Astrocyte (in vitro differentiated cells and primary cell): ENCODE data around the gene GTF3C1. TPM values are rescaled to one million over a fixed set of nuclear protein-coding genes. Genes with fewer than 3 reads are reported as not detected.

Experiments
- DNase-seq: peaks from one replicate; pipeline ENCODE4 v3.0.0-alpha.2; 2010; ENCODE audit warnings: low read depth
- FAIRE-seq: peaks from 2 replicates; lab custom pipeline; 2011; peaks lifted over from hg19 to GRCh38; lab: Jason Lieb, UNC
- H2AFZ ChIP-seq: 2 replicates; pipeline ENCODE4 v1.6.0; 2012; ENCODE audit warnings: low read depth, low read length, inconsistent platforms
- H3K27ac ChIP-seq: 2 replicates; pipeline ENCODE4 v1.5.1; 2011; ENCODE audit warnings: low read depth, low read length, inconsistent platforms
- H3K27me3 ChIP-seq: 2 replicates; pipeline ENCODE4 v1.6.0; 2011; ENCODE audit warnings: low read length, inconsistent platforms; ENCODE audit not compliant: insufficient read depth
- H3K36me3 ChIP-seq: 2 replicates; pipeline ENCODE4 v1.5.1; 2011; ENCODE audit warnings: low read length, inconsistent platforms; ENCODE audit not compliant: insufficient read depth
- H3K4me1 ChIP-seq: 2 replicates; pipeline ENCODE4 v1.5.1; 2011; ENCODE audit warnings: low read length, inconsistent platforms; ENCODE audit not compliant: insufficient read depth
- H3K4me2 ChIP-seq: 2 replicates; pipeline ENCODE4 v1.6.0; 2012; ENCODE audit warnings: low read length, inconsistent platforms
- H3K4me3 ChIP-seq: 2 replicates; pipeline ENCODE4 v1.5.1; 2011; ENCODE audit warnings: low read depth, mild to moderate bottlenecking, low read length, inconsistent platforms; ENCODE audit not compliant: insufficient read depth
- H3K79me2 ChIP-seq: 2 replicates; pipeline ENCODE4 v1.6.0; 2012; ENCODE audit warnings: mild to moderate bottlenecking, low read length, inconsistent platforms; ENCODE audit not compliant: insufficient read depth
- H3K9ac ChIP-seq: 2 replicates; pipeline ENCODE4 v1.6.0; 2012; ENCODE audit warnings: mild to moderate bottlenecking, low read length, inconsistent platforms
- H3K9me3 ChIP-seq: 2 replicates; pipeline ENCODE4 v1.5.1; 2012; ENCODE audit warnings: low read depth, mild to moderate bottlenecking, low read length, inconsistent platforms; ENCODE audit not compliant: insufficient read depth
- H4K20me1 ChIP-seq: 2 replicates; pipeline ENCODE4 v1.6.0; 2012; ENCODE audit warnings: low read length, inconsistent platforms; ENCODE audit not compliant: insufficient read depth
- H3K27ac Mint-ChIP-seq: one replicate; pipeline ENCODE4 v1.8.0; 2021; ENCODE audit warnings: mild to moderate bottlenecking, mixed read lengths; ENCODE audit not compliant: unreplicated experiment
- H3K27me3 Mint-ChIP-seq: one replicate; pipeline ENCODE4 v1.8.0; 2021; ENCODE audit warnings: low read depth, mixed read lengths; ENCODE audit not compliant: unreplicated experiment
- H3K36me3 Mint-ChIP-seq: one replicate; pipeline ENCODE4 v1.8.0; 2021; ENCODE audit warnings: low read depth, mixed read lengths; ENCODE audit not compliant: unreplicated experiment
- H3K4me1 Mint-ChIP-seq: one replicate; pipeline ENCODE4 v1.8.0; 2021; ENCODE audit warnings: low read depth, mixed read lengths; ENCODE audit not compliant: unreplicated experiment
- H3K4me3 Mint-ChIP-seq: one replicate; pipeline ENCODE4 v1.8.0; 2021; ENCODE audit warnings: mild to moderate bottlenecking, moderate library complexity, mixed read lengths; ENCODE audit not compliant: unreplicated experiment
- H3K9me3 Mint-ChIP-seq: one replicate; pipeline ENCODE4 v1.8.0; 2021; ENCODE audit warnings: mild to moderate bottlenecking, mixed read lengths; ENCODE audit not compliant: unreplicated experiment
- EZH2 ChIP-seq: IDR thresholded peaks from 2 replicates; pipeline ENCODE4 v1.6.1; 2012; ENCODE audit warnings: mild to moderate bottlenecking, low read length, inconsistent platforms; ENCODE audit not compliant: insufficient read depth
- total RNA-seq: library from RNA; stranded (reverse); gene quantifications from 2 replicates; pipeline ENCODE4 v1.2.1, GENCODE V29; 2021
- TF ChIP-seq, protein P1 (sequence below): IDR thresholded peaks from 2 replicates; pipeline ENCODE4 v1.5.1; 2011; ENCODE audit warnings: low read depth, mild to moderate bottlenecking, inconsistent platforms, low read length, moderate library complexity; ENCODE audit not compliant: insufficient read depth

The GTF3C1 gene
- total RNA-seq, 1 donor from 2014 or later: 103 TPM

DNA sequence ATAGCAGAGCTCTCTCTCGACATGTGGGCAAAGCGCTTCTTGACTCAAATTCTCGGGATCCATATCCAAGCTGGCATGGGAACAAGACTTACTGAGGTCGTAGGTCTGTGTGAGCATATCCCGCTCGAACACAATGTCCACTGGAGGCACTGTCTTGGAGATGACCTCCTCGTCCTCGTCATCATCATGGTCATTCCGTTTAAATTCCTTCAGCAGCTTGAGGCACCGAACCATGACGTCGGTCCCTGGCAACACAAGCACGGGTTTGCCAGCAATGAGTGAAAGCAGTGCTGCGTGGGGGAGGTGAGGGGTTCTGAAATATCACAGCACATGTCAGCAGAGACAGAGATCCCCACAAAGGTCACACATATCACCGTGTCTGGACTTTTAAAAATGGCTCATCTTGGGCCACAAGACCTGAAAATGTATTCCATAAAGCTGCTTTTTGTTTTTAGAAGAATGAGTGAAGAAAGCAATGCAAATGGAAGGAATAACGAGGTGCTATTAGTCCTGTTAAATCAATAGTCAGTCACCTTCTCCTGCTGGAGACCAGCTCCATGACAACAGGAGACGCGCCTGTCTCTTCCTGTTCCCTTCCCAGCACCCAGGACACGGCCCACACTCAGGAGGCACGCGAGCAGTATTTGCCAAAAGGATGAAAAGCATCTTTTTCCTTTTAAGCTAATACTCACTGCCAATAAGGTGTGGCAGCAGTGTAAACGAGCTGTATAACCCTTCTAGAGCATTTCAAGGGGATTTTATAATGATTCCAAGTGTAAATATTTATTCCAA lies 37.9 kb downstream of the GTF3C1 start:
- H3K4me1 ChIP-seq: no peaks in the 10 kb centered on the region
- H2AFZ ChIP-seq: no peak overlapping the region
- Mint-ChIP-seq H3K4me1 (no peaks in the 10 kb centered on the region), H3K4me3 (no peak overlapping the region), H3K36me3 (peaks cover 42% of the 10 kb centered on the region), H3K9me3 (peaks cover 5% of the 10 kb centered on the region), H3K27ac (no peak overlapping the region), H3K27me3 (no peaks in the 10 kb centered on the region)
- H3K9ac ChIP-seq: no peak overlapping the region
- no peaks in the 10 kb centered on the region for H3K27me3 ChIP-seq
- H3K4me3 ChIP-seq: no peak overlapping the region
- TF ChIP-seq, protein P1, sequence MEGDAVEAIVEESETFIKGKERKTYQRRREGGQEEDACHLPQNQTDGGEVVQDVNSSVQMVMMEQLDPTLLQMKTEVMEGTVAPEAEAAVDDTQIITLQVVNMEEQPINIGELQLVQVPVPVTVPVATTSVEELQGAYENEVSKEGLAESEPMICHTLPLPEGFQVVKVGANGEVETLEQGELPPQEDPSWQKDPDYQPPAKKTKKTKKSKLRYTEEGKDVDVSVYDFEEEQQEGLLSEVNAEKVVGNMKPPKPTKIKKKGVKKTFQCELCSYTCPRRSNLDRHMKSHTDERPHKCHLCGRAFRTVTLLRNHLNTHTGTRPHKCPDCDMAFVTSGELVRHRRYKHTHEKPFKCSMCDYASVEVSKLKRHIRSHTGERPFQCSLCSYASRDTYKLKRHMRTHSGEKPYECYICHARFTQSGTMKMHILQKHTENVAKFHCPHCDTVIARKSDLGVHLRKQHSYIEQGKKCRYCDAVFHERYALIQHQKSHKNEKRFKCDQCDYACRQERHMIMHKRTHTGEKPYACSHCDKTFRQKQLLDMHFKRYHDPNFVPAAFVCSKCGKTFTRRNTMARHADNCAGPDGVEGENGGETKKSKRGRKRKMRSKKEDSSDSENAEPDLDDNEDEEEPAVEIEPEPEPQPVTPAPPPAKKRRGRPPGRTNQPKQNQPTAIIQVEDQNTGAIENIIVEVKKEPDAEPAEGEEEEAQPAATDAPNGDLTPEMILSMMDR: peak; percentile 7
- no peak for TF ChIP-seq EZH2
- no peaks in the 10 kb centered on the region for H3K79me2 ChIP-seq
- no peaks in the 10 kb centered on the region for H3K9me3 ChIP-seq
- DNase-seq (no peak), FAIRE-seq (no peak)
- H3K4me2 ChIP-seq: no peak overlapping the region
- peaks cover 45% of the 10 kb centered on the region for H4K20me1 ChIP-seq
- H3K27ac ChIP-seq: no peak overlapping the region
- peaks cover 28% of the 10 kb centered on the region for H3K36me3 ChIP-seq

DNA sequence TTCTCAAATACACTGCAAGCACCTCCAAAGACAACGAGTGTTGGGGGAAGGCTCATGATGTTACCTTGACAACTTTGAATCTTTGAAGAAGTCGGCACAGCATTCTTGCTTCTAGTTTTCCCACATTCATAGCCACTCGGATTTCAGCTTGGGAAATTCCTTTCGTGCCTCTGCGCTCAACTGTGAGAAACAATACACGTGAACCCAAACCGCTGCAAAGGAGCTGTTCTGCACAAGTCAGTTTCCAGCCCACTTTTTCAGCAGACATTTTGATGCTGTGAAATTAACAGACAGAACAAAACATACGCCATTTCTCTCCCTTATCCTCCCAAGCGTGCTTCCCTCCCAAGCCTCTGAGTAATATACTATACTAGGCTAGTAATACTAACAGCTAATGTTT lies 41.2 kb downstream of the GTF3C1 start:
- no peak for DNase-seq
- Histone ChIP-seq H3K36me3 (peaks cover 51% of the 10 kb centered on the region), H3K4me2 (no peak overlapping the region), H3K4me3 (no peak overlapping the region), H3K27ac (no peak overlapping the region), H3K9ac (no peak overlapping the region), H3K79me2 (no peaks in the 10 kb centered on the region), H3K4me1 (no peaks in the 10 kb centered on the region), H4K20me1 (peaks cover 16% of the 10 kb centered on the region), H3K9me3 (no peaks in the 10 kb centered on the region), H2AFZ (no peak overlapping the region), H3K27me3 (no peaks in the 10 kb centered on the region)
- Mint-ChIP-seq H3K27me3 (no peaks in the 10 kb centered on the region), H3K36me3 (peaks cover 50% of the 10 kb centered on the region), H3K4me3 (no peak overlapping the region), H3K27ac (no peak overlapping the region), H3K4me1 (no peaks in the 10 kb centered on the region), H3K9me3 (peaks cover 3% of the 10 kb centered on the region)
- FAIRE-seq: no peak
- TF ChIP-seq, protein P1: no peak
- TF ChIP-seq EZH2: no peak

DNA sequence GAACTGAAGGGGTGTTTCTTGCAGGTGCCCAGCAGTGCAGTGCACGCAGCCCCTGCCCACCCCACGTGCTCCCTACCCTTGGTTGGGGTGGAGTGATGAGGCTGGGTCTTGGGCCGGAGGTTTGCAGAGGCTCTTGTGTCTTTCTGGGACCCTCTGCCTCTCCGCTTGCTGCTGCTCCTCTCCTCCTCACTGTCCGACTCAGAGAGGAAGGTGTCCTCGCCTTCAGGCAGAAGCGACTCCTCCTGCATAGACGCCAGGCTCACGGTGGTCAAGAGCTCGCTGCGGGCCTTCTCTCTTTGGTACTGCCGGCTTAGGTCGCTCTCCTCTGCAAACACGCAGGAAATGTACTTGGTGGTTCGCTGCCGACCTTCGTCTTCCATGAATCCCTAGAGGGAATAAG lies 42.9 kb downstream of the GTF3C1 start:
- peaks cover 68% of the 10 kb centered on the region for H3K36me3 ChIP-seq
- Mint-ChIP-seq H3K9me3 (no peaks in the 10 kb centered on the region), H3K4me1 (no peaks in the 10 kb centered on the region), H3K4me3 (no peak overlapping the region), H3K27me3 (no peaks in the 10 kb centered on the region), H3K27ac (no peak overlapping the region), H3K36me3 (peaks cover 48% of the 10 kb centered on the region)
- H3K9ac ChIP-seq: no peak overlapping the region
- DNase-seq: no peak
- no peak overlapping the region for H3K4me3 ChIP-seq
- no peak overlapping the region for H3K4me2 ChIP-seq
- TF ChIP-seq, protein P1: no peak
- no peak for TF ChIP-seq EZH2
- peaks cover 4% of the 10 kb centered on the region for H4K20me1 ChIP-seq
- H3K9me3 ChIP-seq: no peaks in the 10 kb centered on the region
- FAIRE-seq: no peak
- H3K27me3 ChIP-seq: no peaks in the 10 kb centered on the region
- no peak overlapping the region for H3K27ac ChIP-seq
- no peaks in the 10 kb centered on the region for H3K79me2 ChIP-seq
- no peaks in the 10 kb centered on the region for H3K4me1 ChIP-seq
- H2AFZ ChIP-seq: no peak overlapping the region
